CD1c-positive myeloid dendritic cell (primary cell): ENCODE results near the gene OGFOD3.
"Not testable (repeated sequence)": the region's sequence is repeated elsewhere in the genome, so short reads cannot be mapped to it uniquely, and the experiment has no call there.

Experiments
- DNase-seq: peaks from one replicate; pipeline ENCODE4 v3.0.0-alpha.2; 2016; ENCODE audit errors: extremely low spot score

Gene OGFOD3

GRCh38 chr17:82374626-82375331, 43.6 kb downstream of the OGFOD3 start:
- no peak for DNase-seq

- no peak for DNase-seq
These were observed 44.4 kb downstream of the OGFOD3 start for GRCh38 chr17:82373731-82374625.

- not testable (repeated sequence) for DNase-seq
These were observed 45.3 kb downstream of the OGFOD3 start for GRCh38 chr17:82373072-82373452.

DNA sequence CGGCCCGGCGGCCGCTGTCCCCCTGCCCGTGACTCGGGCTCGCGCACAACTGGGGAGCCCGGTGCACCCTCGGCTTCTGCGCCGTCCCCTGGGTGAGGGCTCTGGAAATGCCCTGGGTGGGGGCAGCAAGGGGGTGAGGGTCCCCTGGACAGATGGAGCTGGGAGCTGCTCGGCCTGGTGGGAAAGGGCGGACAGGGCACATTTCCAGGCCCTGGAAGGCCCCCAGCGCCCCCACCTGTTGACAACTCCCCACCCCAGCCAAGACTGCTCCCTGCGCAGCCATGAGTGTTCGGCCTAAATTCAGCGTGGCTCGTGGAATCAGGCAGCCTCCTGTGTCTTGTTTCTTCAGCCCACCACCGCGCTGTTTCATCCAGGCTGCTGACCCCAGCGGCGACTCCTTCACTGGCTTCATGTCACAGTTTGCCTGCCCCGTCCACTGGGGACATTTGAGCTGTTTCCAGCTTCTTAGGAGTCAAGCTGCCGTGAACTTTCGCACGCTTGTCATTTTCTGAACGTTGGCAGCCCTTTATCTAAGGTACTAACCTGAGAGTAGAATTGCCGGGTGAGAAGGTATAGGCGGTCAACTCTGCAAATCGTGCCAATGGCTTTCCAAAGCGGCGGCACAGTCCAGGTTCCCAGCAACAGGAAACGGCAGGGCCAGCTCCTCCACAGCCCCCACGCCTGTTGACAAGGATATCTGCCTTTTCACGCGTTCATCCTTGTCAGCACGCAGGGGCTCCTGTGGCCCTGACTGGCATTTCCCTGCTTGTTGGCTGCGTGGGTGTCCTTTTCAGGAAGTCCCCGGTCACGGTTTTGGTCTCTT, 45.9 kb downstream of the OGFOD3 start:
- DNase-seq = peak; percentile 91

GRCh38 chr17:82371333-82372248, 46.8 kb downstream of the OGFOD3 start, which contains the start of gene UTS2R:
Gene UTS2R (plus strand): TSS chr17:82371765. CDS start chr17:82374325, 2,560 bp downstream.
- no peak for DNase-seq

DNA sequence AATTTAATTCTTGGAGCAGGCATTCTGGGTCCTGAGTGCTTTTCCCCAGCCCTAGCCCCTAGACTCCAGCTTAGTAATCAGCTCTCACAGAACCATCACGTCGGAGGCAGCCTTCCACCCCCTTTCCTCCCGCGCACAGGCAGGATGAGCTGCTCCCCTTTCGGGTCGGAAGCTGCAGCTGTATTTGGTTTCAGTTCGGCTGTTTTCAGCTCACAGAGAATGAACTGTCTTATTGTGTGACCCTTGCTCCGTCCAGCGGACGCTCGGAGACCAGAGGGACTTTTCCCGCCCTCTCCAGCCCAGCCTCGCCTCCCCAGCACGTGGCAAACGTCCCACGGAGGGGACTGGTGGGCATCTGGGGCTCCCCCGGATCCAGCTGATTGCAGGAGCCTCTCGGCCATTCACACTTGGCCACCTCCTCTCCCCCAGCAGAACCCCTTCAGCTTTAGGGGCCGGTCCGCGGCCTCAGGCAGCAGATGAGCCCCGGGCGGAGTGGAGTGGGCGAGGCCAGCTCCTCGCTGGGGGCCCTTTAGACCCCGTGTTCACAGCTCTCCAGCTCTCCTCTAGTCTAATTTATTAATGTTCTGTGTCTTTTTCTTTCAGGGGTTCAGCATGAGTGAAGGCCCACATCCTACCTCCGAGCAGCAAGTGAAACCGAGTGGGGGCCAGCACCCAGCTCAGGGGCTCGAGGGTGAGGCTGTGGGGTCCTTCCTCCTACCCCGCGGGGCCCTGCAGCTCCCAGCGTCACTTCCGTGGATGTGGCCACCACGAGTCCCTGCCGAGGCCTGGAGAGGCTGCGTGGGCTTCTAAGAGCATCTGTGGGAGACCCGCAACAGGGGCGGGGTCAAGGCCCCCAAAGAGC, 47.7 kb downstream of the OGFOD3 start:
- peak; percentile 42 for DNase-seq

DNA sequence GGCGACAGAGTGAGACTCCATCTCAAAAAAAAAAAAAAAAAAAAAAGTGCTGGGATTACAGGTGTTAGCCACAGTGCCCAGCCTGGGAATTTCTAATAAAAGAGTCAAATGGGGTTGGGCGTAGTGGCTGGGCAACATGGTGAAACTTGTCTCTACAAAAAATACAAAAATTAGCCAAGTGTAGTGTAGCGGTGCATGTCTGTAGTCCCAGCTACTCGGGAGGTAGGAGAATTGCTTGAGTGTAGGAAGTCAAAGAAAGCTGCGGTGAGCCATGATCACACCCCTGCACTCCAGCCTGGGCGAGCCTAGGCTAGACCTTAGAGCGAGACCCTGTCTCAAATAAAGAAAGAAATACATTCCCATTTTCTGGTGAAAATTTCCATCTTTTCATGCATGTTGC, 49.2 kb downstream of the OGFOD3 start:
- DNase-seq = no peak

DNA sequence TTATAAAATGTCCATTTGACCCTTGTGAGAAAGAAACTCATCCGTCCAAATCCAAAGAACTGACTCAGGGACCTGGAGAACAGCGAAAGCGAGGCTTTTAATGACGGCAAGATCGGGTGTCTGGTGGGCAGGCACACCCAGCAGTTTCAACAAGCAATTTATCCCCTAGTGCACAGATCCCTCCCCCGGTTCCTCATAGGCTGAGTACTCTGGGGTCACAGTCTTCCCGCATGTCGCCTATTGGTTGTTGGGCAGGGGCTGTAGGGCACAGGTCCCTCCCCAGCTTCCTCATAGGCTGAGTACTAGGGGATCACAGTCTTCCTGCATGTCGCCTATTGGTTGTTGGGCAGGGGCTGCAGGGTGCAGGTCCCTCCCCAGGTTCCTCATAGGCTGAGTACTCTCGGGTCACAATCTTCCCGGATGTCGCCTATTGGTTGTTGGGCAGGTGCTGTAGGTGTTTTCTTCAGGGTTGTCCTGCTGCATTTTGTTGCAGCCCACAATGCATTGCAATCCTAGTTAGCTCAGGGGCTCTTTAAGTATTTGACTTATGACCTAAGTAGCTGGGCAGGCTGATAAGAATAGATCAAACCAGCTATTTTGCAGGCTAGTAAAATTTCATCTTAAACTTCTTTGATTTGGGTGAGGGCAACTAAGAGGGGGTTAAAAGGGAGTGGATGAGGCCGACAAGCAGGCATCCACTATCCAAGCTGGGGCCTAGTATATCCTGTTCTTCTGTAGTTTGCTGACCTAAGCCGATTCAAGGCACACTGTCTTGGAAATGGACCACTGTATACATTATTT, 50.5 kb downstream of the OGFOD3 start:
- DNase-seq = no peak

- no peak for DNase-seq
These were observed 51.6 kb downstream of the OGFOD3 start for GRCh38 chr17:82366749-82367148.

DNA sequence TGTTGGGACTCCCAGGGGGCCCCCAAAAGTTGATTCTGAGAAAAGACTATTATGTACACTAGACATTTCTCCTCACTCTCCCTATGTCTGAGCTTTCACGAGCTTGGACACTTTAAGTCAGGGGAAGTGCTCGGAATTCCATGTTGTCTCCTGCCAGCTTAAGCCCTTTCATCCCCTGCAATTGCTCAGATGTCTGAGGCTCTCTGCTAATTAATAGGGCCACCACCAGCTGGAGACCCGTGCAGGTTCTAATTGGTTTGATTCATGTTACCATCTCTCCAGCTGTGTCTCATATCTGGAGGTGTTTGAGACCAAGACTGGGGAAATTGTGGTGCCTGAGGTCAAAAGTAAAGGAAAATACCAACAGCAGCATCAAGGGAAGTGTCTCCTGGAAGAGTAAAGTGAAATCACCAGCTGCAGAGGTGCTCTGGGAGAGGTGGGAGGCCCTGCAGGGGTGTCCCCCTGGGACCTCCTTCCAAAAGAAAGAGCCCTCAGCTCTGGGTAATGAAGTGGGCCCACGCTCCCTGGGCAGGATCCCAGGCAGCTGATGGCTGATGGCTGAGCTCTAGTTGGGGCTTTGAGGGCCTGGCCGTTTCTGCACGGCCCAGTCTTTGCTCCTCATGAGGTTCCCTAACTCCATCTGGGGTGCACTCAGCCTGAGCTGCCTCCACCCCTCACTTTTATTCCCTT, 52.6 kb downstream of the OGFOD3 start:
- DNase-seq = no peak

GRCh38 chr17:82361885-82362633, 56.3 kb downstream of the OGFOD3 start:
- DNase-seq = no peak

GRCh38 chr17:82359451-82360074, 58.8 kb downstream of the OGFOD3 start:
- DNase-seq = not testable (repeated sequence)

DNA sequence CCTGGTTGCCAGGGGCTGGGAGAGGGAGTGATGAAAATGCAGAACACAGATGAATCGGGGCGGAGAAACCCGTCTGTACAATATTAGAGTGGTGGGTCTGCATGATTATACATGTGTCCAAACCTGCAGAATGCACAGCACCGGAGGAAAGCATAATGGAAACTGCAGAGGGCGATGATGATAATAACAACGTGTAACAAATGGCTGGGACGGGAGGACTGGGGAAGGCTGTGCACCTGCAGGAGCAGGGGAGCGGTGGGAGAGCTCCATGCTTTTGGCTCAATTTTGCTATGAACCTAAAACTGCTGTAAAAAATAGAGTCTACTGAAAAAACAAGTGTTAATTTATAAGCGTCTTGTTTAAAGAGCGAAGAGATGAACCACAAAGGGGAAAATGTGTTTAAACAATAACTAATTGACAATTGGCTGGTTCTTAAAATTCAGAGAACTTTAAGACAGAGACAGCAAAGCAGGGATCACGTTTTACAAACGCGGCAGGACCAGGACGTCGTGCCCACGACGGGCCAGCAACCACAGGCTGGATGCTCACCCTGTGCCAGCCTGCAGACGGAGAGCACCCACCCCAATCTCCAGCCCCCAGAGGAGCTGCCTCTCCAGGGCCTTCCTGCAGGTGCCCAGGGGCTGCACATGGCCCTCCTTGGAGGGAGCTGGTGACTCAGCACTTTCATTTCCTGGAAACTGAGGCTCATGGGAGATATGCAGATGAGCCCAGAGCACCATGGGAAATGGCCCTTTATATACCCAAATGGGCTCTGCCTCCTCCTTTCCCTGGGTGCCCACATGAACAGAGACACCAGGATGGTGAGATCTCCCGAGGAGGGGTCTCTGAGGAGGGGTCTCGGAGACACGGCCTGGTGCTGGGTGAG, 59.7 kb downstream of the OGFOD3 start, which contains the start of gene TEX19:
TSS of gene TEX19 (plus strand) at position 783 of the 886 bp plus-strand sequence. CDS start 2,904 bp downstream, outside the sequence.
- no peak for DNase-seq

GRCh38 chr17:82357394-82357793, 61.0 kb downstream of the OGFOD3 start:
- no peak for DNase-seq

- DNase-seq = no peak
These were observed 61.5 kb downstream of the OGFOD3 start for GRCh38 chr17:82356845-82357355.
